ENCODE measurements around the gene TNRC18. TPM values are rescaled to one million over a fixed set of nuclear protein-coding genes. Genes with fewer than 3 reads are reported as not detected.

The TNRC18 gene
- total and polyA plus RNA-seq, 4 donors: 42.5 to 130 (median 80.2) TPM

DNA sequence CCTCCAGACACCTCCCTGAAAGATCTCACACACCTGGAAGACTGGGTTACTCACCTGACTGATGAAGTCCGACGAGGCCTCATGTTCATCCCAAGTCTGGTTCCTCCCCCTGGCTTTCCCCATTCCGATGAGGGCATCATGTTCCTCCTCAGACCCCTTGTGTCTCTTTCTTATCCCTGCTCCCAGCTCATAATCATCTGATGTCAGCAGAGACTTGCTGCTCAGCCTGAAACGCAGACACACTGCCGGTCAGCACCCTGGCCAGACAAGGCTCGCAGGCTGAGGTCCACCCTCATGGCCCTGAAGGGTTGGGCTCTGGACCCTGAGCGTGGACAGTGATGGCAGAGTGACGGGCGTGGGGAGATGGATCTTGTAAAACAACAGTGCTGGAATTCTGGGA is 64.3 kb downstream of the TNRC18 start:
- H3K4me1 ChIP-seq (ENCODE audit: control insufficient read depth, insufficient read depth, low read length): peaks cover 19% of the 10 kb centered on the region
- H3K9me3 ChIP-seq (ENCODE audit: control insufficient read depth, insufficient read depth, low read length): no peaks in the 10 kb centered on the region
- WGBS (ENCODE audit: insufficient coverage): 70% methylated on average over 7 of the region's 9 CpGs
- H3K36me3 ChIP-seq (ENCODE audit: control insufficient read depth, insufficient read depth, low read length): peaks cover 93% of the 10 kb centered on the region
- H3K27ac ChIP-seq (ENCODE audit: low read depth, low read length): peak overlapping the region; percentile 25
- no peaks in the 10 kb centered on the region for H3K27me3 ChIP-seq (ENCODE audit: control insufficient read depth, insufficient read depth, low read length)
- no peak overlapping the region for H3K4me3 ChIP-seq (ENCODE audit: low read depth, low read length)
- DNase-seq (ENCODE audit: low read depth in 4 of 6, low spot score in 6 of 6): no peak

DNA sequence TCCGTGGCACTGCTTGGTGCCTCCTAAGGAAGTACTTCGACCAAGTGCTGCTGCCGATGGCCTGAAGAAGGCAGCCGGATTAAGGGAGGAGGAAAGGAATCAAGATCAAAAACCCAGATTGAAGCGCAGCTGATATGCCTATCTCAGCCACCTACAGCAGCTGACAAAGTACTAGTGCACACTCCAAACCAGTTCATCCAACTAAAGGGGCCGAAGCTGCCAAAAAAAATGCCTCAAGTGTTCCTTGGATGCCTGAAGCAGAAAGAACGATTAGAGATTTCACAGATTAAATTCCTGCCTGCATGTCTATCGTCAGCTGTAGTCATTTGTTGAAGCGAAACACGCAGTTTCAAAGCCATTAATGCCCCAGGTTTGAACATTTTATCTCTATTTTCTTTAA is 65.7 kb downstream of the TNRC18 start:
- Histone ChIP-seq H3K4me1 (ENCODE audit: control insufficient read depth, insufficient read depth, low read length) (peaks cover 21% of the 10 kb centered on the region), H3K27me3 (ENCODE audit: control insufficient read depth, insufficient read depth, low read length) (no peaks in the 10 kb centered on the region), H3K4me3 (ENCODE audit: low read depth, low read length) (no peak overlapping the region), H3K27ac (ENCODE audit: low read depth, low read length) (no peak overlapping the region), H3K9me3 (ENCODE audit: control insufficient read depth, insufficient read depth, low read length) (no peaks in the 10 kb centered on the region), H3K36me3 (ENCODE audit: control insufficient read depth, insufficient read depth, low read length) (peaks cover 97% of the 10 kb centered on the region)
- WGBS (ENCODE audit: insufficient coverage): 80% methylated on average over 4 of the region's 10 CpGs
- peak in 2 of 6 donors; percentile 28 to 55 for DNase-seq (ENCODE audit: low read depth in 4 of 6, low spot score in 6 of 6)

DNA sequence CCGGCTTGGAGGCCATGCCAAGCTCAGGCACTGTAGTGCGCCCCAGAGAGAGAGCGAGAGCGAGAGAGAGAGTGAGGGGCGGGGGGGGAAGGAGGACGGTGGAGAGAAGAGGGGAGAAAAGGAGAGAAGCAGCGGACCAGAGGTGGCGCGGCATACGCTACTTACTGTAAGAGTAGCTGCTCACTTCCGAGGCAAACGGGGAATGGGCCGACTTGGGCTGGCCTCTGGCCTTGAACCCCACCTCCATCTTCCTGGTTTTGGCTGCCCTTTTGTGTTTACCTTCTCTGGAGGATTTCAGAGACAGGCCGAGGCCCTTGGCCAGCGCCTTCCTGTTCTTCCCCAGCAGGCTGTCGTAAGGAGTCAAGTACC is 66.9 kb downstream of the TNRC18 start:
- Histone ChIP-seq H3K27ac (ENCODE audit: low read depth, low read length) (no peak overlapping the region), H3K4me1 (ENCODE audit: control insufficient read depth, insufficient read depth, low read length) (peaks cover 26% of the 10 kb centered on the region), H3K4me3 (ENCODE audit: low read depth, low read length) (no peak overlapping the region), H3K9me3 (ENCODE audit: control insufficient read depth, insufficient read depth, low read length) (no peaks in the 10 kb centered on the region), H3K36me3 (ENCODE audit: control insufficient read depth, insufficient read depth, low read length) (peaks cover 97% of the 10 kb centered on the region), H3K27me3 (ENCODE audit: control insufficient read depth, insufficient read depth, low read length) (no peaks in the 10 kb centered on the region)
- WGBS (ENCODE audit: insufficient coverage): 95% methylated on average over 13 of the region's 16 CpGs
- no peak for DNase-seq (ENCODE audit: low read depth in 4 of 6, low spot score in 6 of 6)

DNA sequence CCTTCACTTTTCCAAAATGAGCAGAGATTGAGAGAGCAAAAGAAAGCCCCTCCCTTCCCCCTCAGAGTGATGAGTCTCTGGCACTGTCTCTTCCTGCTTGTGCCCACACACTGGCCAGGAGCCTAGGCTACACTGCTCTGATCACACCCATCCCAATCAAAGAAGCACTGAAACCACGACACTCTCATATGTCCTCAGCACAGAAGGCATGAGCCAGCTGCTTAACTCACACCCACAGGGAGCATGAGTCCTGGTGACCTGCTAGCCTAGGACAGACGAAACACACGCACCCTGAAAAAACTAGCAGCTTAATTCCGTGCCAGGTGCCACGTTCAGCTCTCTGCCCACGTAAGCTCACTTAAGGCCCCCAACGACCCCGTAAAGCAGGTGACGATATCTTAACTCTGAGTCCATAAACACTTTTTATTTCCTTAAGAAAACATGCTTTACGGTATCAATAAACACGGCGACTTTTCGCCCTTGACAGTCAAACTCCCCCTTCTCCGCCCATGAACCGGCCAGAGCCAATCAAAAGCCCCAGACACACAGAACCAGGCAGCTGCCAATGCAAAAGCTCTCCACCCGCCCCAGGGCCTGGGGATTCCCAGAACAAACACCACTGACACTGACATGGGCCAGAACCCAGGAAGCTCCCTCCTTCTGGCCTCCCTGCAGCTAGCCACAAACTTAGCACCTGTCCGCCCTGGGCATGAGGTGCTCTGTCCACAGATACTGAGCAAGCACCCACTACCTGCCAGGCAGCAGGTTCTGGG is 69.0 kb downstream of the TNRC18 start:
- no peak for DNase-seq (ENCODE audit: low read depth in 4 of 6, low spot score in 6 of 6)
- H3K9me3 ChIP-seq (ENCODE audit: control insufficient read depth, insufficient read depth, low read length): no peaks in the 10 kb centered on the region
- WGBS (ENCODE audit: insufficient coverage): 62% methylated on average over 17 of the region's 17 CpGs
- no peak overlapping the region for H3K4me3 ChIP-seq (ENCODE audit: low read depth, low read length)
- peaks cover 98% of the 10 kb centered on the region for H3K36me3 ChIP-seq (ENCODE audit: control insufficient read depth, insufficient read depth, low read length)
- no peak overlapping the region for H3K27ac ChIP-seq (ENCODE audit: low read depth, low read length)
- H3K27me3 ChIP-seq (ENCODE audit: control insufficient read depth, insufficient read depth, low read length): no peaks in the 10 kb centered on the region
- H3K4me1 ChIP-seq (ENCODE audit: control insufficient read depth, insufficient read depth, low read length): peaks cover 37% of the 10 kb centered on the region

DNA sequence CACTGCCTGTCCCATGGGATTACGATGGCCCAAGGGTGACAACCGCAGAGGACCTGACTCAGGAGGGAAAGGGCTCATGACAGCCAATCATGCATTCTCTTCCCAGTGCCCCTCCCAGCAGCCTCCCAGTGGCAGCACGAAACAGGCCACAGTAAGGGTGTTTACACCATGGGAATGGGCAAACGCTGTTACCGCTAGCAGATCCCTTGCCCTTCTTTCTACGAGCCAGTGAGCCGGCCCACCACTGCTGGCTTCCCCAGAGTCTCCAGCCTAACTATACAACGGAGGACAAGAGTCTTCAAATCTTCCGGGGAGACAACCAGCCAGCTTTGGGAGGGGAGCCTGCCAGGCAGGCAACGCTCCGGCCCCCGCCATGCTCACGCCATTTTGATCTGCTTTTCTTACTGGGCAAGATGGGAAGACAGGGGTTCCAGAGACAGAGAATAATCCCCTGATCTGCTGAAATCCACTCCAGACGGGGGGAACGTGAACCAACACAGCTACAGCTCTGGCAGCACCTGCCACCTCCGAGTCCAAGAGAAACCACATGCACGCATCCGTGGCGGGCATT is 71.1 kb downstream of the TNRC18 start:
- WGBS (ENCODE audit: insufficient coverage): 90% methylated on average over 16 of the region's 19 CpGs
- Histone ChIP-seq H3K4me1 (ENCODE audit: control insufficient read depth, insufficient read depth, low read length) (peaks cover 30% of the 10 kb centered on the region), H3K27me3 (ENCODE audit: control insufficient read depth, insufficient read depth, low read length) (no peaks in the 10 kb centered on the region), H3K9me3 (ENCODE audit: control insufficient read depth, insufficient read depth, low read length) (no peaks in the 10 kb centered on the region), H3K27ac (ENCODE audit: low read depth, low read length) (no peak overlapping the region), H3K36me3 (ENCODE audit: control insufficient read depth, insufficient read depth, low read length) (peaks cover 98% of the 10 kb centered on the region), H3K4me3 (ENCODE audit: low read depth, low read length) (no peak overlapping the region)
- no peak for DNase-seq (ENCODE audit: low read depth in 4 of 6, low spot score in 6 of 6)

DNA sequence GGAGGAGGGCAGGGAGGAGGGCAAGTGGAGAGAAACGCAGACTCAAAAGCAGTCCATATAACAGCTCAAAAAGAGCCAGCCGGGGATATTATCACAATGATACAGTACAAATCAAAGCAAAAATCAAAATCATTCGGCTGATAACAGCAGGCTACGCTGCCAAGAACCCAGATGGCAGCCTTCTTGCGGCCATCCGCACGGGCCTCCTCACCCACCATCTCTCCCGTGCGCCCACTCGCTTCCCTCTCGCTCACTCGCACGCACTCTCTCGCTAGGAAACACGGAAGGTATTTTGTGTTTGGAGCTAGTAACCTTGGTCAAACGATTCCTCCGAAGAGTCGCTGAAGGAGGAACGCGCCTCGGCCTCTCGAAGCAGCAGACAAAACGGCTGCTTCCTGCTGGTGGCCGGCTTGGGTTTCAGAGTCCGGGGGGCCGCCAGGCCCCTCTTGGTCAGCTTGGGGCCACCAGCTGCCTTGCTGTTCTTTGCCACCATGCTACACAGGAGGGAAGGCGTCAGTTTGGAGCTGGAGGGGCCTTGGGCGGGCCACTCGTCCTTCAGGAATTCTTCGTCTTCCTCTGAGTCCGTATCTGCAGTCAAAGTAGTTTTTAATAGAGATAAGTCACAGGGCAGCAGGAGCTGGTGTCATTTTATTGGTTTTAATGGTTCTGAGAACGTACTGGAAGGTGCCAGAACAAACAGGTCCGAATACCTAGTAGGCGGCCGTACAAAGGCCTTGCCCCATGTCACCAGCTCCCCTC is 71.9 kb downstream of the TNRC18 start:
- Histone ChIP-seq H3K27me3 (ENCODE audit: control insufficient read depth, insufficient read depth, low read length) (no peaks in the 10 kb centered on the region), H3K4me3 (ENCODE audit: low read depth, low read length) (no peak overlapping the region), H3K9me3 (ENCODE audit: control insufficient read depth, insufficient read depth, low read length) (no peaks in the 10 kb centered on the region), H3K36me3 (ENCODE audit: control insufficient read depth, insufficient read depth, low read length) (peaks cover 96% of the 10 kb centered on the region), H3K27ac (ENCODE audit: low read depth, low read length) (no peak overlapping the region), H3K4me1 (ENCODE audit: control insufficient read depth, insufficient read depth, low read length) (peaks cover 30% of the 10 kb centered on the region)
- DNase-seq (ENCODE audit: low read depth in 4 of 6, low spot score in 6 of 6): peak in 1 of 6 donors; percentile 44
- 89% methylated on average over 18 of the region's 35 CpGs for WGBS (ENCODE audit: insufficient coverage)

DNA sequence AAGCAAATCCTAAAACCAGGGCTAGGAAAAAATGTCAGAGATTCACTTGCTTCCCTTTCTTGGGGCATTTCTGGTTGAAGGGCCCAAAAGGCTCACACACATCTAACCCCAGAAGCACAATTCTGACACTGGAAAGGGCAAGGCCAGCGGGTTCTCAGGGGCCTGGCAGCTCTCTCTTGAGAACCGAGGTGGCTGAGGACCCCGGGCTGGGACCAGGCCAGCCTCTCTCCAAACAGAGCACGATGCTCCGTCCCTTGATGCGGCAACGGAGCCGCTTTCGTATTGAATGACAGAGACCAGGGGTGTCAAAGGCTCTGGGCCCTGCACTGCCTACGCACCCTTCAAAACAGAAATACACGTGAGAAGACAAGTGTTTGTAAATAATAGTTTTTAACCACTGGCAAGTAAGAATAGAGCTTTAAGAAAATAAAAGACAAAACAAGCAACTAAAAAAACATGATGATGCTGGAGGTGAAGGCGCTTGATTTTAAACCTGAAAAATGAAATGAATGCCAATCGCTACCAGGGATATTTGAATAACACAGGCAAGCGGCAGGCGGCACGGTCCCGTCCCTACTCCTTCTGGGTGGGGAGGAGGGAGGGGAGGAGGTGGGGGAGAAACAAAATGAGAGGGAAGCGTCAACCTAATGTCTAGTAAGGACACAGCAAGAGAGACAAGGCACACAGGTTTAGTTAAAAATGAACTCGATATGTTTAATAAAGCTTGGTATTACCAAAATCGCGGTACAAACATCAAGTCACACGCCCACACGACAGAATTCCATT is 72.8 kb downstream of the TNRC18 start:
- Histone ChIP-seq H3K4me3 (ENCODE audit: low read depth, low read length) (no peak overlapping the region), H3K27me3 (ENCODE audit: control insufficient read depth, insufficient read depth, low read length) (no peaks in the 10 kb centered on the region), H3K9me3 (ENCODE audit: control insufficient read depth, insufficient read depth, low read length) (no peaks in the 10 kb centered on the region), H3K4me1 (ENCODE audit: control insufficient read depth, insufficient read depth, low read length) (peaks cover 30% of the 10 kb centered on the region), H3K36me3 (ENCODE audit: control insufficient read depth, insufficient read depth, low read length) (peaks cover 96% of the 10 kb centered on the region), H3K27ac (ENCODE audit: low read depth, low read length) (no peak overlapping the region)
- 82% methylated on average over 16 of the region's 23 CpGs for WGBS (ENCODE audit: insufficient coverage)
- no peak for DNase-seq (ENCODE audit: low read depth in 4 of 6, low spot score in 6 of 6)

DNA sequence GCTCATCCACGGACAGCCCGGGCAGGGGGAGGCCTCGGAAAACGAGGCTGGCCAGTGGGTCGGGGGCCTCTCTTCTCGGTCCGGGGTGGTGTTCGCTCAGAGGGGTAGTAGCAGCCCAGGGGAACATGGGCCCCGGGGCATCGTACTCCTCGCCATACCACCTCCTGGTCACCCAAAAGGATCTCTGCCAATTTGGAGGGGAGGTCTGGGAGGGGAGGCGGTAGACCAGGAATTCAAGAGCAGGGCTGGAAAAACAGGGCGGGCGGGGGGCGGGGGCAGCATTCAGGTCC is 73.5 kb downstream of the TNRC18 start:
- 64% methylated on average over 8 of the region's 15 CpGs for WGBS (ENCODE audit: insufficient coverage)

DNA sequence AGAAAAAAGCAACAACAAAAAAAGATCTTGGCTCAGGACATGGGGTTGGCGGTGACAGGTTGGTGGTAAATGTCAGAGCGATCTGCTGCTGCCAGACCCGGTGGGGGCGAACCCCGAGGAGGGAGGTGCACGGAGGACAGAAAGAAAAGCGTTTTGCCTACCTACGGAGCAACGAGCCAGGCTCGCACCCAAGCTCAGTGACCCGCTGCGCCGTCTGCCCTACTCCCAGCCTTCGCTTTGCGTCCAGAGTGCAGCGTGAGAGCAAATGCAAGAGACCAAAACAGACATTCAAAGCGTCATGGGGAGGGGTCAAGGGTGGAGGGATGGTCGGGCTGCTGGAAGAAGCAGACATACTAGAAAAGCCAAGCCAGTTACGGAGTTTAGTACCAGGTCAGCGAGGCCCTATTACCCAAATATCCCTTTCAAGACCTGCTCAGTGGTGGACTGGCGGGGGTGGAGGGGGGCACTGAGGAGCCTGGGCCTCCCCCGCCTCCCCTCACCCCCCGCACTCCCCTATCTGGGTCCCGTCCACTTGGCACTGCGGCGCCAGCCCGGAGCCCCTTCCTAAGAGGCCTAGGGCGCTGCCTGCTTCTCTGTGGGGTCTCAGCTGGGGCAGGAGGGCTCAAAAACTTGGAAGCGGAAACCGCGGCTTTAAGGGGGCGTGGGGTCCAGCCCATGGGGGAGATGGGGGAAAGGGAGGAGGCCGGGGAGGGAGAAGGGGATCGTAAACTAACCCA is 74.0 kb downstream of the TNRC18 start:
- peaks cover 97% of the 10 kb centered on the region for H3K36me3 ChIP-seq (ENCODE audit: control insufficient read depth, insufficient read depth, low read length)
- 55% methylated on average over 23 of the region's 34 CpGs for WGBS (ENCODE audit: insufficient coverage)

More for the DNA sequence above, 73.5 kb downstream of the TNRC18 start:
- no peak overlapping the region for H3K27ac ChIP-seq (ENCODE audit: low read depth, low read length)
- H3K4me3 ChIP-seq (ENCODE audit: low read depth, low read length): no peak overlapping the region
- no peaks in the 10 kb centered on the region for H3K9me3 ChIP-seq (ENCODE audit: control insufficient read depth, insufficient read depth, low read length)
- peaks cover 96% of the 10 kb centered on the region for H3K36me3 ChIP-seq (ENCODE audit: control insufficient read depth, insufficient read depth, low read length)
- H3K4me1 ChIP-seq (ENCODE audit: control insufficient read depth, insufficient read depth, low read length): peaks cover 28% of the 10 kb centered on the region
- H3K27me3 ChIP-seq (ENCODE audit: control insufficient read depth, insufficient read depth, low read length): no peaks in the 10 kb centered on the region
- no peak for DNase-seq (ENCODE audit: low read depth in 4 of 6, low spot score in 6 of 6)

More for the DNA sequence above, 74.0 kb downstream of the TNRC18 start:
- DNase-seq (ENCODE audit: low read depth in 4 of 6, low spot score in 6 of 6): no peak
- H3K4me1 ChIP-seq (ENCODE audit: control insufficient read depth, insufficient read depth, low read length): peaks cover 23% of the 10 kb centered on the region
- peaks cover under 1% of the 10 kb centered on the region for H3K9me3 ChIP-seq (ENCODE audit: control insufficient read depth, insufficient read depth, low read length)
- no peaks in the 10 kb centered on the region for H3K27me3 ChIP-seq (ENCODE audit: control insufficient read depth, insufficient read depth, low read length)
- H3K27ac ChIP-seq (ENCODE audit: low read depth, low read length): no peak overlapping the region
- H3K4me3 ChIP-seq (ENCODE audit: low read depth, low read length): no peak overlapping the region
